Urinary bladder (tissue), 4 donors: ENCODE data around the gene PRSS33. TPM values are rescaled to one million over a fixed set of nuclear protein-coding genes. Genes with fewer than 3 reads are reported as not detected.
A peak's percentile ranks its signal among the peaks of the same experiment; 100 is the strongest.

Experiments
- DNase-seq: peaks from one replicate; pipeline ENCODE4 v3.0.0-alpha.2; 2015; ENCODE audit errors: extremely low spot score
- H3K27ac ChIP-seq: one replicate; pipeline ENCODE4 v1.5.1; 2013; ENCODE audit warnings: low read depth, mild to moderate bottlenecking, moderate library complexity
- H3K36me3 ChIP-seq: one replicate; pipeline ENCODE4 v1.6.1; 2013; ENCODE audit warnings: mild to moderate bottlenecking, moderate library complexity; ENCODE audit not compliant: insufficient read depth
- H3K4me1 ChIP-seq: one replicate; pipeline ENCODE4 v1.6.1; 2013; ENCODE audit warnings: mild to moderate bottlenecking, moderate library complexity; ENCODE audit not compliant: insufficient read depth
- H3K4me3 ChIP-seq: one replicate; pipeline ENCODE4 v1.5.1; 2013; ENCODE audit warnings: low read depth, low read length
- WGBS: extraction: QIAGEN DNeasy Blood & Tissue Kit; methylation state at CpG from one replicate; pipeline ENCODE4 v1.1.7; 2013; 5-methylcytosine and 5-hydroxymethylcytosine counted together
- polyA plus RNA-seq: library from polyadenylated mRNA; stranded (reverse); fragments of 200-250 nt; gene quantifications from one replicate; pipeline ENCODE4 v1.2.3, GENCODE V29; 2013
- total RNA-seq: library from RNA; depleted of rRNA; stranded (reverse); fragments of >200 nt; gene quantifications from one replicate; pipeline ENCODE4 v1.2.3, GENCODE V29; 2014
- donor health status: healthy with polysubstance abuse.
- donor health status: healthy.

The PRSS33 gene
- total and polyA plus RNA-seq, 2 donors, result not detected

- Histone ChIP-seq H3K36me3 (peaks cover 19% of the 10 kb centered on the region), H3K4me1 (no peaks in the 10 kb centered on the region), H3K4me3 (no peak overlapping the region), H3K27ac (no peak overlapping the region)
- no peak for DNase-seq
- 98% methylated on average over 9 of the region's 9 CpGs for WGBS
These were observed 22.6 kb downstream of the PRSS33 start for GRCh38 chr16:2764718-2765117.

- Histone ChIP-seq H3K4me3 (no peak overlapping the region), H3K4me1 (no peaks in the 10 kb centered on the region), H3K27ac (no peak overlapping the region), H3K36me3 (peaks cover 19% of the 10 kb centered on the region)
- WGBS, result 97% methylated on average over 6 of the region's 6 CpGs
- no peak for DNase-seq
These were observed 24.2 kb downstream of the PRSS33 start for GRCh38 chr16:2763173-2763572.

GRCh38 chr16:2762711-2763110, 24.6 kb downstream of the PRSS33 start:
- Histone ChIP-seq H3K4me3 (no peak overlapping the region), H3K4me1 (no peaks in the 10 kb centered on the region), H3K36me3 (peaks cover 18% of the 10 kb centered on the region), H3K27ac (no peak overlapping the region)
- no peak for DNase-seq
- WGBS, result 98% methylated on average over 13 of the region's 13 CpGs

- Histone ChIP-seq H3K27ac (no peak overlapping the region), H3K4me3 (no peak overlapping the region), H3K36me3 (peaks cover 18% of the 10 kb centered on the region), H3K4me1 (no peaks in the 10 kb centered on the region)
- DNase-seq, result no peak
- WGBS, result 99% methylated on average over 42 of the region's 42 CpGs
These were observed 25.3 kb downstream of the PRSS33 start for GRCh38 chr16:2761886-2762583.

- H3K27ac ChIP-seq, result no peak overlapping the region
- WGBS, result 98% methylated on average over 10 of the region's 10 CpGs
- no peaks in the 10 kb centered on the region for H3K4me1 ChIP-seq
- no peak overlapping the region for H3K4me3 ChIP-seq
- no peak for DNase-seq
- peaks cover 18% of the 10 kb centered on the region for H3K36me3 ChIP-seq
These were observed 25.9 kb downstream of the PRSS33 start for GRCh38 chr16:2761472-2761871.

GRCh38 chr16:2757344-2757743, 30.0 kb downstream of the PRSS33 start:
- WGBS, result 72% methylated on average over 11 of the region's 11 CpGs
- peaks cover 15% of the 10 kb centered on the region for H3K36me3 ChIP-seq

GRCh38 chr16:2756288-2757015, 30.9 kb downstream of the PRSS33 start:
- Histone ChIP-seq H3K36me3 (peaks cover 11% of the 10 kb centered on the region), H3K4me1 (peaks cover 5% of the 10 kb centered on the region), H3K27ac (no peak overlapping the region), H3K4me3 (no peak overlapping the region)
- DNase-seq, result no peak
- 91% methylated on average over 30 of the region's 30 CpGs for WGBS

More at GRCh38 chr16:2757344-2757743, 30.0 kb downstream of the PRSS33 start:
- Histone ChIP-seq H3K4me1 (peaks cover 5% of the 10 kb centered on the region), H3K4me3 (no peak overlapping the region), H3K27ac (no peak overlapping the region)
- no peak for DNase-seq

GRCh38 chr16:2755158-2755557, 32.2 kb downstream of the PRSS33 start:
- no peak for DNase-seq
- 24% methylated on average over 3 of the region's 3 CpGs for WGBS
- Histone ChIP-seq H3K4me1 (peaks cover 5% of the 10 kb centered on the region), H3K36me3 (peaks cover 8% of the 10 kb centered on the region), H3K4me3 (no peak overlapping the region), H3K27ac (no peak overlapping the region)

- peaks cover 2% of the 10 kb centered on the region for H3K36me3 ChIP-seq
- H3K4me1 ChIP-seq, result peaks cover 5% of the 10 kb centered on the region
- H3K27ac ChIP-seq, result no peak overlapping the region
- DNase-seq, result no peak
- WGBS, result 2% methylated on average over 7 of the region's 7 CpGs
- peak overlapping the region; percentile 88 for H3K4me3 ChIP-seq
These were observed 33.7 kb downstream of the PRSS33 start for GRCh38 chr16:2753733-2754020.

GRCh38 chr16:2752850-2753732, 34.3 kb downstream of the PRSS33 start:
- H3K27ac ChIP-seq, result peak overlapping the region; percentile 100
- WGBS, result under 1% methylated on average over 60 of the region's 82 CpGs
- peak overlapping the region; percentile 88 for H3K4me3 ChIP-seq
- DNase-seq, result peak; percentile 28
- peaks cover 5% of the 10 kb centered on the region for H3K4me1 ChIP-seq
- H3K36me3 ChIP-seq, result peaks cover 2% of the 10 kb centered on the region

GRCh38 chr16:2752035-2752849, 35.1 kb downstream of the PRSS33 start, which contains the start of gene SRRM2:
TSS of gene SRRM2 (plus strand) at chr16:2752638. CDS start at chr16:2756365, 3,727 bp downstream.
- under 1% methylated on average over 99 of the region's 99 CpGs for WGBS
- DNase-seq, result peak; percentile 95
- H3K4me1 ChIP-seq, result peaks cover 5% of the 10 kb centered on the region
- H3K4me3 ChIP-seq, result peak within 1 kb of the TSS; percentile 88
- no peaks in the 10 kb centered on the region for H3K36me3 ChIP-seq
- peak within 1 kb of the TSS; percentile 100 for H3K27ac ChIP-seq

- no peak for DNase-seq
These were observed 35.8 kb downstream of the PRSS33 start for GRCh38 chr16:2751577-2752034.

GRCh38 chr16:2749936-2750335, 37.4 kb downstream of the PRSS33 start:
- Histone ChIP-seq H3K4me3 (no peak overlapping the region), H3K27ac (no peak overlapping the region), H3K4me1 (peaks cover 2% of the 10 kb centered on the region), H3K36me3 (no peaks in the 10 kb centered on the region)
- DNase-seq, result no peak
- WGBS, result 96% methylated on average over 6 of the region's 6 CpGs

More at GRCh38 chr16:2751577-2752034, 35.8 kb downstream of the PRSS33 start:
- 41% methylated on average over 23 of the region's 23 CpGs for WGBS
- peaks cover 5% of the 10 kb centered on the region for H3K4me1 ChIP-seq
- peak overlapping the region; percentile 35 for H3K4me3 ChIP-seq
- H3K27ac ChIP-seq, result peak overlapping the region; percentile 100
- no peaks in the 10 kb centered on the region for H3K36me3 ChIP-seq
